VCaP (cell line): ENCODE results near the gene TMEM131L.

Experiments
- H3K27ac ChIP-seq: fragments of 450-650 bp; 2 replicates; pipeline ENCODE4 v1.5.1; 2017
- TF ChIP-seq, protein P1 (sequence below): fragments of 450-650 bp; conservative IDR thresholded peaks from 2 replicates; pipeline ENCODE4 v1.5.1; 2017; ENCODE audit warnings: mild to moderate bottlenecking, moderate library complexity

The TMEM131L gene

DNA sequence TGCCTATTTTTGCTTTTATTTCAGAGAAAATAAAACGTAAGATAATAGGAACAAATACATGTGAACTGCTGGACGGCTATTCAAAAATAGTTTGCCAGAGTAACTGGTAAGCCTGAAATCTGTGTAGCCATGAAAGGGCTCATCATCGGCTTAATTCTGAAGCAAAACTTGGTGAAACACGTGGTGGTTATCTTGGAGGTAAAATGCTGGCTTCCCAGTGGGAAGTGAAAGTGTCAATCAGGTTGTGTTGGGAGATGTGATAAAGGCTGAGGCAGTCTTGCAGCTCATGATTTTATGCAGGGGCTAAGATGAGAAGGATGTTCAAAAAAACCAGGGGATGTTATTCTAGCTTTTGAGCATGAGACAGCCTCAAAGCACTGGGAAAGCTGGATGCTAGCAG, 181.8 kb downstream of the TMEM131L start:
- TF ChIP-seq, protein P1, sequence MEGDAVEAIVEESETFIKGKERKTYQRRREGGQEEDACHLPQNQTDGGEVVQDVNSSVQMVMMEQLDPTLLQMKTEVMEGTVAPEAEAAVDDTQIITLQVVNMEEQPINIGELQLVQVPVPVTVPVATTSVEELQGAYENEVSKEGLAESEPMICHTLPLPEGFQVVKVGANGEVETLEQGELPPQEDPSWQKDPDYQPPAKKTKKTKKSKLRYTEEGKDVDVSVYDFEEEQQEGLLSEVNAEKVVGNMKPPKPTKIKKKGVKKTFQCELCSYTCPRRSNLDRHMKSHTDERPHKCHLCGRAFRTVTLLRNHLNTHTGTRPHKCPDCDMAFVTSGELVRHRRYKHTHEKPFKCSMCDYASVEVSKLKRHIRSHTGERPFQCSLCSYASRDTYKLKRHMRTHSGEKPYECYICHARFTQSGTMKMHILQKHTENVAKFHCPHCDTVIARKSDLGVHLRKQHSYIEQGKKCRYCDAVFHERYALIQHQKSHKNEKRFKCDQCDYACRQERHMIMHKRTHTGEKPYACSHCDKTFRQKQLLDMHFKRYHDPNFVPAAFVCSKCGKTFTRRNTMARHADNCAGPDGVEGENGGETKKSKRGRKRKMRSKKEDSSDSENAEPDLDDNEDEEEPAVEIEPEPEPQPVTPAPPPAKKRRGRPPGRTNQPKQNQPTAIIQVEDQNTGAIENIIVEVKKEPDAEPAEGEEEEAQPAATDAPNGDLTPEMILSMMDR: no peak
- no peak overlapping the region for H3K27ac ChIP-seq

DNA sequence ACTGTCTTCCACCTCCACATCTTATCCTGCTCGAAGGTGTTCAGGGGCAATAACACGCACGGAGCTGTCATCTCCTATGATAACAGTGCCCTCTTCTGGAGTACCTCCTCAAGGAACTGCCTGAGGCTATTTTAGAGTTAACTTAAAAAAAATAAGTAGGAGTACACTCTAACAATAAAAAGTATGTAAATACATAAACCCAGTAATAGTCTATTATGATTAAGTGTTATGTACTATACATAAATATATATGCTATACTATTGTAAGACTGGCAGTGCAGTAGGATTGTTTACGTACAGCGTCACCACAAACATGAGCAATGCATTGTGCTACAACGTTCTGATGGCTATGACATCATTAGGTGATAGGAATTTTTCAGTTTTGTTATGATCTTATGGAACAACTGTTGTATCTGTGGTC, 183.4 kb downstream of the TMEM131L start:
- H3K27ac ChIP-seq: no peak overlapping the region
- TF ChIP-seq, protein P1: peak; percentile 76

DNA sequence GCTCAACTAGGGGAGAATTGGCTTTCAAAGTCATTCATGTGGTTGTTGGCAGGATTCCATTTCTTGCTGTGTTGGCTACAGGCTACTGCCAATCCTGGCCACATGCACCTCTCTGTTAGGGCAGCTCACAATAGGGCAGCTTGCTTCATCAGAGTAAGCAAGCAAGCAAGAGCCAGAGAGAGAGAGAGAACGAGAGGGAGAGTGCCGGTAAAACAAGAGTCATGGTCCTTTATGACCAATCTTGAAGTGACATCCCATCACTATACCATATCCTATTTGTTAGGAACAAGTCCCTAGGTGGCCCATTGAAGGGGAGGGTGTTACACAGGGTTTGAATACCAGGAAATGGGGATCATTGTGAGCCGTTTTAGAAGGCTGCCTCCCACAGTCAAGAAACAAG, 185.0 kb downstream of the TMEM131L start:
- TF ChIP-seq, protein P1: no peak

DNA sequence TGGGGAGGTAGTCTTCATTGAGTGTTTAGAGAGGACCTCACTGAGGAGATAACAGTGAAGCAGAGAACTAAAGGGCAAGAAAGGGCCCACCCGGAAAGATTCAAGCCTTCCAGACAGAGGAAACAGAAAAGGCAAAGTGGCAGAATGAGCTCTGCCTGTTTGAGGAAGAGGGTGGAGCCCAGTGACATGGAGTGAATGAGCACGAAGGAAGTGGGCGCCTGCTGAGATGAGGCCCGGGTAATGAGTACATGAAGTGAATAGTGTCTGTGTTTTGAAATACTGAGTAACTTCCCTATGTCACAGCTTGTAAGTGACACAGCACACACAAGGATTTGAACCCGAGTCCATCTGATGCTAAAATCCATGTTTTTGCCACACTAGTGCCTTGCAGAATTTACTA, 185.4 kb downstream of the TMEM131L start:
- TF ChIP-seq, protein P1: no peak
- H3K27ac ChIP-seq: no peak overlapping the region

More for the DNA sequence above, 185.0 kb downstream of the TMEM131L start:
- H3K27ac ChIP-seq: no peak overlapping the region

DNA sequence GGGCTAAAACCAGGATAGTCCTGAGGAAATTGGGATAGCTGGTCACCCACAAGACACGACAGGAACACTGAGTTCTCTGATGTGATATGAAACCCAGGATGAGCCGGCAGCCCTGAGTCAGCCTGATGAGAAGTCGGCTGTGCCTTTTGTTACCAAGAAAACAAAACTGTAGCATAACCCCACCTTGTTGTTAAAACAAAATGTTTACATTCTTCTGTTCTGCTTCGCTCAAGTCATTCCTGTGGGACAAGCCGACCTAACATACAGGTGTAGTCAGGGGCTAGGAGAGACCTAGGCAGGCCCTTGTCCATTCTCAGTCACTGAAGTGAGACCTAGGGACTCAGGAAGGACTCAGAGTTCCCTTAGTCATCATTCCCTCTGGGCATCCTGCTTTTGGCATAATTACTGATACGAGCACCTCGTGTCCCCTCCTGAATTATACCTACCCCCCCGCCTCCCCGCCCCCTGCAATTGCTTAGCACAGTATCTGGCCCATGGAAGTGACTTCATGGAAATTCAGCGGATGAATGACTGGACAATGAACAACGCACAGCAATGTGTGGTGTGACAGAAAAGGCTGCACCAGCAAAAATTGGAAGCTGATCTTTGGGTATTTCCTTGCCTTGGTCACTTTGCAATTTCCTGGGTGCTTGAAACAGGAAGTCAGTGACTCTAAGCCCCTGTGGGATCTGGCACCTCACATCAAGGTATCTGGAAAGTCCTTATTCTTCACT, 186.1 kb downstream of the TMEM131L start:
- H3K27ac ChIP-seq: no peak overlapping the region
- TF ChIP-seq, protein P1: no peak

DNA sequence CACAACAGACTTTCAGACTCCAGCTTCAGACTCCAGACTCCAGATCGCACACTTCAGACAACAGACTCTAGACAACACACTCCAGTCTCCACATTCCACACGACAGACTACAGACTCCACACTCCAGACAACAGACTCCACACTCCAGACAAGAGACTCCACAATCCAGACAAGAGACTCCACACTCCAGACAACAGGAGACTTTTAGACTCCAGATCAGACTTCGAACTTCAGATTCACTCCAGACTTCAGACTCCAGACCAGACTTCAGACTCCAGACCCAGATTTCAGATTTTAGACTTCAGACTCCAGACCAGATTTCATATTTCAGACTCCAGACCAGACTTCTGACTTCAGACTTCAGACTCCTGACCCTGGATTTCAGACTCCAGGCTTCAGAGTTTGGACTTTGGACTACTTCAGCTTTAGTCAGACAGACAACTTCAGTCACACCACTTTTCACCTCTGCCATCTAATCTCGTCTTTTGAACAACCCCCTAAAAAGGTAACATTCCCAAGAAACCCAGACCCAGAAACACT, 188.9 kb downstream of the TMEM131L start:
- TF ChIP-seq, protein P1: no peak
- H3K27ac ChIP-seq: no peak overlapping the region

DNA sequence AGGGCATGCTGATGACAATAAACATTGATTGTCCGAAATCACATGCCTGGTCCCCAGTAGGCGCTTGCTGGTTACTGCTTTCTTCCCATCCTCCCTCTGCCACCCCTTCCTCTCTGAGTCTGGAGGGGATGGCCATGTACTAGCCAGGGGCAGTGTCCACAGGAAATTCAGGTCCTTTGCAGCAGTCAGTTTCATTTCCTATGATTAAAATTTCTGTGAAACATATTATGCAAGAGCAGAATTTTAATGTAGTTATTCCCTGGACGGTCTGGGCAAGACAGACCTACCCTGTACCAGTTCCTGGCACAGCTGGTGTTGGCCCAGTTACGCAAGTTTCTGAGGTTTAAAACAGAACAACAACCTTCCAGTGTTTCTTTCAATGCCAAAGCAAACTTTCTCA, 189.8 kb downstream of the TMEM131L start:
- TF ChIP-seq, protein P1: no peak
- no peak overlapping the region for H3K27ac ChIP-seq
